Measurements from ENCODE around the gene UAP1L1. TPM values are rescaled to one million over a fixed set of nuclear protein-coding genes. Genes with fewer than 3 reads are reported as not detected.
"Not testable (repeated sequence)": the region's sequence is repeated elsewhere in the genome, so short reads cannot be mapped to it uniquely, and the experiment has no call there.

The UAP1L1 gene
- total RNA-seq, 1 donor from 2014 or later, result 3.2 TPM

- DNase-seq (ENCODE audit: low spot score), result no peak
- no peak for TF ChIP-seq CTCF (IDR thresholded peaks at IDR 0.05; ENCODE audit: unreplicated experiment)
- H3K27ac Mint-ChIP-seq (ENCODE audit: unreplicated experiment), result no peak overlapping the region
- no peak overlapping the region for H3K4me3 Mint-ChIP-seq (ENCODE audit: unreplicated experiment)
- peaks cover 2% of the 10 kb centered on the region for H3K27me3 Mint-ChIP-seq (ENCODE audit: unreplicated experiment)
- H3K9me3 Mint-ChIP-seq (ENCODE audit: unreplicated experiment), result no peaks in the 10 kb centered on the region
- peaks cover 6% of the 10 kb centered on the region for H3K4me1 Mint-ChIP-seq (ENCODE audit: unreplicated experiment)
- H3K36me3 Mint-ChIP-seq (ENCODE audit: low read depth, unreplicated experiment), result no peaks in the 10 kb centered on the region
Measured at GRCh38 chr9:137058521-137059234, 18.6 kb upstream of the UAP1L1 start.

- Mint-ChIP-seq H3K4me1 (ENCODE audit: unreplicated experiment) (peaks cover 6% of the 10 kb centered on the region), H3K27me3 (ENCODE audit: unreplicated experiment) (peaks cover 4% of the 10 kb centered on the region), H3K9me3 (ENCODE audit: unreplicated experiment) (no peaks in the 10 kb centered on the region), H3K27ac (ENCODE audit: unreplicated experiment) (no peak overlapping the region), H3K4me3 (ENCODE audit: unreplicated experiment) (no peak overlapping the region), H3K36me3 (ENCODE audit: low read depth, unreplicated experiment) (no peaks in the 10 kb centered on the region)
- DNase-seq (ENCODE audit: low spot score), result no peak
- no peak for TF ChIP-seq CTCF (IDR thresholded peaks at IDR 0.05; ENCODE audit: unreplicated experiment)
Measured at GRCh38 chr9:137062384-137062783, 14.9 kb upstream of the UAP1L1 start.

- H3K27ac Mint-ChIP-seq (ENCODE audit: unreplicated experiment); H3K9me3 Mint-ChIP-seq (ENCODE audit: unreplicated experiment); H3K4me3 Mint-ChIP-seq (ENCODE audit: unreplicated experiment): not testable (repeated sequence)
Measured at GRCh38 chr9:137062798-137063197, 14.5 kb upstream of the UAP1L1 start.

GRCh38 chr9:137063311-137064026, 13.8 kb upstream of the UAP1L1 start:
- no peak for TF ChIP-seq CTCF (IDR thresholded peaks at IDR 0.05; ENCODE audit: unreplicated experiment)
- Mint-ChIP-seq H3K9me3 (ENCODE audit: unreplicated experiment) (no peaks in the 10 kb centered on the region), H3K27ac (ENCODE audit: unreplicated experiment) (no peak overlapping the region), H3K4me3 (ENCODE audit: unreplicated experiment) (no peak overlapping the region), H3K4me1 (ENCODE audit: unreplicated experiment) (peaks cover 3% of the 10 kb centered on the region), H3K36me3 (ENCODE audit: low read depth, unreplicated experiment) (no peaks in the 10 kb centered on the region), H3K27me3 (ENCODE audit: unreplicated experiment) (peaks cover 6% of the 10 kb centered on the region)
- no peak for DNase-seq (ENCODE audit: low spot score)

More at GRCh38 chr9:137062798-137063197, 14.5 kb upstream of the UAP1L1 start:
- DNase-seq (ENCODE audit: low spot score); H3K36me3 Mint-ChIP-seq (ENCODE audit: low read depth, unreplicated experiment); H3K4me1 Mint-ChIP-seq (ENCODE audit: unreplicated experiment); H3K27me3 Mint-ChIP-seq (ENCODE audit: unreplicated experiment): not testable (repeated sequence)

- Mint-ChIP-seq H3K27me3 (ENCODE audit: unreplicated experiment) (peaks cover 6% of the 10 kb centered on the region), H3K27ac (ENCODE audit: unreplicated experiment) (no peak overlapping the region), H3K36me3 (ENCODE audit: low read depth, unreplicated experiment) (no peaks in the 10 kb centered on the region), H3K4me1 (ENCODE audit: unreplicated experiment) (no peaks in the 10 kb centered on the region), H3K4me3 (ENCODE audit: unreplicated experiment) (no peak overlapping the region), H3K9me3 (ENCODE audit: unreplicated experiment) (no peaks in the 10 kb centered on the region)
- TF ChIP-seq CTCF (IDR thresholded peaks at IDR 0.05; ENCODE audit: unreplicated experiment), result peak; percentile 91
- DNase-seq (ENCODE audit: low spot score), result peak; percentile 77
Measured at GRCh38 chr9:137064027-137064879, 13.1 kb upstream of the UAP1L1 start.
